Prostate gland (tissue), 2 donors: ENCODE results near the gene KCNQ5.

Experiments
- POLR2A ChIP-seq: fragments of 450-650 bp; IDR thresholded peaks from one replicate; pipeline ENCODE4 v1.6.1; 2016; ENCODE audit warnings: antibody characterized with exemption, mild to moderate bottlenecking
- POLR2AphosphoS5 ChIP-seq: sonication (generic); formaldehyde crosslinking; IDR thresholded peaks from one replicate; pipeline ENCODE4 v1.6.1; 2017; ENCODE audit warnings: antibody characterized with exemption
- TF ChIP-seq, protein P1 (sequence below), 4 experiments: fragments of 200-600 bp in 2 of 4; fragments of 450-650 bp in 2 of 4; sonication (generic) in 2 of 4; IDR thresholded peaks; 1 replicate in 3 of 4; 2 replicates in 1 of 4; pipeline ENCODE4 v1.5.1; 2016 to 2019; ENCODE audit warnings: antibody characterized with exemption in 4 of 4, mild to moderate bottlenecking in 2 of 4, moderate library complexity in 2 of 4

DNA sequence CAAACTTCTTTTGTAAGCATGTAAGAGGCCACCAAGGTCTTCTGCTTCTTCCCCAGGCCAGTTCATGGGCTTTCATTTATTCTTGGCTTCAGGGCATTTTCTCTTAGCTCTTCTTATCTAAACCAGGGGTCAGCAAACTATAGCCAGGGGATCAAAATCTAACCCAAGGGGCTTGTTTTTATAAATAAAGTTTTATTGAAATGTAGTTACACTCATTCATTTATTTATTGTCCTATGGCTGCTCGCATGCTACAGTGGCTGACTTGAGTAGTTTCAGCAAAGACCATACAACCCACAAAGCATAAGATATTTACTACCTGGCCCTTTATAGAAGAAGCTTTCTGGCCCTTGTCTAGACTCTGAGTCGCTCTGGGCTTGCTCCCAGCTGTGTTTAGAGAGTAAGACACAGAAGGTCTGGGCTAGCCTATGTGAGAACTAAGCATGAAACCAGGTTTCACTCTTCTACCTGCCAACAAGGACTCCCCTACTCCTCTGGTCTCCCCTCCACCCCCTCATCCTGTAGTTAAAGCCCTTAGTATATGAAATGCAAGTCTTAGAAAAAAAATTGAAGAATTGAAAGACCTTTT is 560.2 kb downstream of the KCNQ5 start:
- TF ChIP-seq, protein P1, sequence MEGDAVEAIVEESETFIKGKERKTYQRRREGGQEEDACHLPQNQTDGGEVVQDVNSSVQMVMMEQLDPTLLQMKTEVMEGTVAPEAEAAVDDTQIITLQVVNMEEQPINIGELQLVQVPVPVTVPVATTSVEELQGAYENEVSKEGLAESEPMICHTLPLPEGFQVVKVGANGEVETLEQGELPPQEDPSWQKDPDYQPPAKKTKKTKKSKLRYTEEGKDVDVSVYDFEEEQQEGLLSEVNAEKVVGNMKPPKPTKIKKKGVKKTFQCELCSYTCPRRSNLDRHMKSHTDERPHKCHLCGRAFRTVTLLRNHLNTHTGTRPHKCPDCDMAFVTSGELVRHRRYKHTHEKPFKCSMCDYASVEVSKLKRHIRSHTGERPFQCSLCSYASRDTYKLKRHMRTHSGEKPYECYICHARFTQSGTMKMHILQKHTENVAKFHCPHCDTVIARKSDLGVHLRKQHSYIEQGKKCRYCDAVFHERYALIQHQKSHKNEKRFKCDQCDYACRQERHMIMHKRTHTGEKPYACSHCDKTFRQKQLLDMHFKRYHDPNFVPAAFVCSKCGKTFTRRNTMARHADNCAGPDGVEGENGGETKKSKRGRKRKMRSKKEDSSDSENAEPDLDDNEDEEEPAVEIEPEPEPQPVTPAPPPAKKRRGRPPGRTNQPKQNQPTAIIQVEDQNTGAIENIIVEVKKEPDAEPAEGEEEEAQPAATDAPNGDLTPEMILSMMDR (IDR thresholded peaks at IDR 0.05), result no peak
- TF ChIP-seq POLR2A (no peak), POLR2AphosphoS5 (no peak)
